ENCODE data around the gene AFAP1L1.
A peak's percentile ranks its signal among the peaks of the same experiment; 100 is the strongest.

AFAP1L1 gene

DNA sequence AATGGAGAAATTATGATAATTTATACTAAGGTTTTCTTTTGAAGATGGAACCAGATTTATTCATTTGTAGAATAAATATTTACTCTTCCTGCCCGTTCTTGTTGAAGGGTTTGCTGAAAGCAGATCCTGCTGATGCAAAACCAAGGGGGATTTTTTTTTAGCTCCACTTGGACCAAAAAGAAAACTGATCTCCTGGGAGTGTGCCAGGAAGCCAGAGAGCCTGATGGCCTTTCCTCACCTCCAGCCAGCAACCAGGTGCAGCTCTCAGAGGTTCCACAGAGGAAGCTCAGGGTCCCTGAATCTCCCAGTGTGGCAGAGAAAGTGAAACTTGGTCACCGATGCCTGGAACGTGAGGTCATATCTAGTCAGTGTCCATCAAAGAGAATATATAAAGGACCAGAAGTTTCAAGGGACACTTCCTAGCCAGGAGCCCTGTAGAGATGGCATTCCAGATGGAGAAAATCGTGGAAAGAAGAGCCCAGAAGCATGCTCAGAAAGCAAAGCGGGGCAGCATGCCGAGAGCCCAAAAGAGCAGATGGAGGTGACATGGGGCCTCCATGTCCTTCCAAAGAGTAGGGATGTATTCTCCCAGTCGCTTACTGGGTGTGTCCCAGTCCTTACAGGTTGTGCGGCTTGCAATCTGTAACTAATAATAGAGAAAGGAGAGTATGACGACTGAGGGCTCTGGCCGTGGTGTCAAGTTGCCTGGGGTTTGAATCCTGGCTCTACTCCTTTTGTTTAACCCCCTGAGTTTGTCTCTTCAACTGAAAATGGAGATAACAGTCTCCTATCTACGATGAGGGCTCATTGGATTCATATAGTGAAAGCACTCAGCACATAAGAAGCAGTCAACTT lies 12.2 kb downstream of the AFAP1L1 start:
- Histone ChIP-seq H3K4me3 (peak overlapping the region; percentile 48), H3K4me1 (peaks cover 50% of the 10 kb centered on the region), H3K9ac (peak overlapping the region; percentile 70), H3K36me3 (no peaks in the 10 kb centered on the region), H4K20me1 (no peaks in the 10 kb centered on the region), H3K4me2 (peak overlapping the region; percentile 84), H3K27me3 (no peaks in the 10 kb centered on the region), H3K9me3 (no peaks in the 10 kb centered on the region), H3K27ac (peak overlapping the region; percentile 79)
- no peak for TF ChIP-seq Cebpa-rat (IDR thresholded peaks at IDR 0.05)

DNA sequence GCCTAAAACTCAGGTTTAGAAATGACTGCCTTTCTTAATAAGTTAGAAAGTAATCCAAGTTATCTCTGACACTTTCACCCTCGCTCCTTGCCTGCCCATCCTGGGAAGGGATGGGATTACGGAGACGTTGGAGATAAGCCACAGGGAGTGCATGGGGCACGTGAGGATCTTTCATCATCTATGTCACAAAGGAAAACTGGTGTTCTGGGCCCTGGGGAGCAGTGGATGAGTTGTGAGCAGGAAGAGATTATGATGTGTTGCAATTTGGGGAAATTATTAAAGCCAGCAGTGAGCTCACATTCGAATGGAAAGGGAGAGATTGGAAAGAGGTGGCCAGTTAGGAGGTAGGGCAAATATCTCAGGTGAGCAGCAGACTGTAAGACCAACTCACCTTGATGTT lies 12.8 kb downstream of the AFAP1L1 start:
- peak overlapping the region; percentile 84 for H3K4me2 ChIP-seq
- peak; percentile 69; the same call in 1 of the 2 replicates for TF ChIP-seq Cebpa-rat (IDR thresholded peaks at IDR 0.05)
- peak overlapping the region; percentile 70 for H3K9ac ChIP-seq
- H3K27ac ChIP-seq, result peak overlapping the region; percentile 79
- H3K36me3 ChIP-seq, result no peaks in the 10 kb centered on the region
- H3K4me1 ChIP-seq, result peaks cover 56% of the 10 kb centered on the region
- H3K4me3 ChIP-seq, result peak overlapping the region; percentile 48; the same call in 1 of the 2 replicates
- H4K20me1 ChIP-seq, result no peaks in the 10 kb centered on the region
- no peaks in the 10 kb centered on the region for H3K9me3 ChIP-seq
- H3K27me3 ChIP-seq, result no peaks in the 10 kb centered on the region

DNA sequence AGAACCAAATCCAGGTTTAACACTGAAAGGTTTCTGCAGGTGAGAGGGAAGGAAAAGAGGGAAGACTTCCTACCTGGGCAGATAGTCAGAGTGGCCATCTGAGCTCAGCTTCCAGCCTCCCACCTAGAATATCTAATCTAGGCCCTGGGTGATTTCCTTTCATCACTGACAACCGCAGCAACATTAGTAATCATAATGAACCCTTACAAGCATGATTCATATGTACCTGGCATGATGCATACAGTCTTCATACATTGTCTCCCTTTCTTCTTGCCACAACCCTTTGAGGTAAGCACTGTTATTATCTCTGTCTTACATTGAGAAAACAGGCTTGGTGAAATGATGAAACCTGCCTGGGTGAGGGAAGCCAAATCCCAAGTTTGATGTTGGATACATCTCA lies 13.5 kb downstream of the AFAP1L1 start:
- H3K36me3 ChIP-seq, result no peaks in the 10 kb centered on the region
- H3K27ac ChIP-seq, result peak overlapping the region; percentile 79
- peaks cover 61% of the 10 kb centered on the region for H3K4me1 ChIP-seq
- H4K20me1 ChIP-seq, result no peaks in the 10 kb centered on the region
- peak overlapping the region; percentile 84 for H3K4me2 ChIP-seq
- 0 out of 2 replicates have a peak overlapping the region, but pooled peaks have one; percentile 70 for H3K9ac ChIP-seq
- H3K9me3 ChIP-seq, result no peaks in the 10 kb centered on the region
- no peaks in the 10 kb centered on the region for H3K27me3 ChIP-seq
- no peak for TF ChIP-seq Cebpa-rat (IDR thresholded peaks at IDR 0.05)
- H3K4me3 ChIP-seq, result no peak overlapping the region

DNA sequence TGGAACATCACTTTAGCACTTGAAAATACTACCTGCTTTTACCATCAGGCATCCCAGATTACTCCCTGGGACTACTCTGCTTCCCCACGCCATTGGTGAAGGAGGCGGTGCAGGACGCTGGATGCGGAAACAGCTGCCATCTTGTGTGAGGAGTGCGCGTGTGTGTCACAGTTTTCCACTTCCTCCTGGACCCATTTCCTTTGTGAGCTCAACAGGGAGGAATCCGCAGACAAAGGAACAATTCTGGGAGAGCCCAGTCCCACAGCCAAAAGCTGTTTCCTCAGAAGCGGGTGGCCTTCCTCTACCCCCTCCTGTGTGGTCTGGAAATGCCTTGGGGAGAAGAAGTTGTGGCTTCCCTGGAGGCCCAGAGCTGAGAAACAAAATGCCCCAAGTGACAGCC lies 16.8 kb downstream of the AFAP1L1 start:
- Histone ChIP-seq H3K27ac (peak overlapping the region; percentile 58), H3K36me3 (no peaks in the 10 kb centered on the region), H3K27me3 (no peaks in the 10 kb centered on the region), H4K20me1 (no peaks in the 10 kb centered on the region), H3K4me3 (peak overlapping the region; percentile 40), H3K9ac (peak overlapping the region; percentile 5; the same call in 1 of the 2 replicates), H3K4me1 (peaks cover 72% of the 10 kb centered on the region), H3K9me3 (no peaks in the 10 kb centered on the region), H3K4me2 (peak overlapping the region; percentile 76)
- TF ChIP-seq Cebpa-rat (IDR thresholded peaks at IDR 0.05), result no peak

DNA sequence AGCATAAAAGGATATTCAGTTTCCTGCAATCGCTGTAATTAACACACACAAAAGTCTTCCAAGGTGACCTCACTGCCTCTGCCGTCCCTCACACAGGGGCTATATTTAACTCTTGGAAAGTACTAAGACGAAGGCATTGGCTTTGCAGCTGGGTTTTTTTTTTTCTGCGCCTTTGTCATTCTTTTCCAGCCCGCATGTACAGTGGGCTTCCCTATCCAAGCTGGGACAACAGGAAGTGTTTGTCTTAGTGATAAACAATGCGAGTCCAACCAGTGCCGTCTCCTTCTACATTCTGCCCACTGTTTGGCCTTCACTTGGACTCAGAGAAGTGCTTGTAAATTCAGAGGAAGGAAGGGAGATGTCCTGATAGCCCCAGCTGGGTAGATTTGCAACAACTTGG lies 17.6 kb downstream of the AFAP1L1 start:
- H3K9ac ChIP-seq, result no peak overlapping the region
- H3K9me3 ChIP-seq, result no peaks in the 10 kb centered on the region
- H3K27ac ChIP-seq, result peak overlapping the region; percentile 58
- peak overlapping the region; percentile 76 for H3K4me2 ChIP-seq
- H4K20me1 ChIP-seq, result no peaks in the 10 kb centered on the region
- H3K4me3 ChIP-seq, result no peak overlapping the region
- peaks cover 72% of the 10 kb centered on the region for H3K4me1 ChIP-seq
- no peaks in the 10 kb centered on the region for H3K27me3 ChIP-seq
- H3K36me3 ChIP-seq, result no peaks in the 10 kb centered on the region
- TF ChIP-seq Cebpa-rat (IDR thresholded peaks at IDR 0.05), result no peak

DNA sequence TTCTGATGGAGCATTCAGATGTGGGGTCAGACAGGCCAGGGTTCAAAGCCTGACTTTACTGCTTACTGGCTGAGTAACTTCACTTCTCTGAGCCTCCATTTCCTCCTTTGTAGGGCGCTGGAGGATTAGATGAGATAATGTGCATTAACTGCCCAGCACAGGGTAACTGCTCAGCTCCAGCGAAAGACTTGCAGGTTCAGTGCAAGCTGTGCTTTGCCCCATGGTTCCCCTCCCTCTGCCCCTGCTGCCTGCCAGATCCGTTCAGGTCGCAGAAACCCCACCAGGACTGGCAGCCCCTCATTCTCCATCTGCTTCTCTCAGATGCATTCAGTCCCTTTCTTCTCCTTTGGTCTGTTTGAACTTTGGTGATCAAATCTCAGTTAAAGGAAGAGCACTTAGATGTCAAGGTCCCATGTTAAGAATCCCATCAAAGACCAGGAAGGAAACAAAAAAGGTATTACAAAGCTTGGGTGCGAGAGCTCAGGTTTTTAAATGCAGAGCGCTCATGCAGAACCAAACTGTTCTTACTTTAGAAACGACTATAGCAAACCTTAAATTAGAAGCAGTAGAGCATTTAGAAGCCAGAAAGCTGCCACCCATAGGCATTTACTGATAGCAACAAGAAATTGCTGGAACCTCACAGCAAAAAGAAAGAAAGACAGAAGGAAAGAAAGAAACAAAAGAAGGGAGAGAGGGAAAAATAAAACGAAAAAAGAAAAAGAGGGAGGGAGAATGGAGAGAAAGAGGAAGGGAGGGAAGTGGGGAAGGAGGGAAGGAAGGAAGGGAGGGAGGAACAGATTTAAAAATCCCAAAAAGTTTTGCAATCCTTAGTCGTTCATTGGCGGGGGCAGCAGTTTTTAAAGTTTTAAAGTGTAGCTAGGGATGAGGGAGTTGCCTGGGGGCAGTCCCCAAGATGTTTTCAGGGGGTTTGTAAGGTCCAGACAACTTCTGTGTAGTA lies 23.5 kb downstream of the AFAP1L1 start:
- Histone ChIP-seq H4K20me1 (no peaks in the 10 kb centered on the region), H3K4me1 (peaks cover 89% of the 10 kb centered on the region), H3K9ac (peak overlapping the region; percentile 5), H3K4me2 (peak overlapping the region; percentile 74), H3K27ac (peak overlapping the region; percentile 53), H3K9me3 (no peaks in the 10 kb centered on the region), H3K36me3 (no peaks in the 10 kb centered on the region), H3K4me3 (no peak overlapping the region), H3K27me3 (no peaks in the 10 kb centered on the region)
- no peak for TF ChIP-seq Cebpa-rat (IDR thresholded peaks at IDR 0.05)

DNA sequence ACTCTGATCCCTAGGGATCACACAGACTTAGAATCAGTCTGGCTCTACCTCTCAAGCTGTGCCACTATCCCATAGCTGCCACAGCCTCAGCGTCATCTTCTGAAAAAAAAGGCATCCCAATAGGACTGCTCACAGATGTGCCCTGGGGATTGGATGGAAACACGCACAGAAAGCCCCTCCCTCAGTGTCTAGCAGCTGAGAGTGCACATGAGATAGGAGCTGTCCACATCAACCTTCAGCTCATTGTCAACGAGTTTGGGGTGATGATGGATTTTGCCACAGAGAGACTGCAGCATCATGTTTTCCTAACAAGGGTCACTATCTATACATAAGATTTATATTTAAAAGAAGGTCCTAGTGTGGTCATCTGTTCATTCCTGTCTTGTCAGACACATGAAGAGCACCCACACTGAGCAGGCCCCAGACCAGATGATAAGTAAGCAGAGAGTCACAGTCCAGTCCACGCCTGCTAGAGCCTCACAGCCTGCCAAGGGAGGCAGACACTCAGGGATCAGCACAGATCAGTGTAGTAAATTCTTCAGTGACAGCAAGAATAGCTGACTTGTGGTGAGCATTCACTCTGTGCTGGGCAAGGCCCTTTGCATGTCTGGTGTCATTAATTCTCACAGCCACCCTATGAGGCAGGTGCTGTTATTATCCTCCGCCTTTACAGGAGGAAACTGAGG lies 25.8 kb downstream of the AFAP1L1 start:
- peaks cover 99% of the 10 kb centered on the region for H3K4me1 ChIP-seq
- H3K4me3 ChIP-seq, result no peak overlapping the region
- H3K27ac ChIP-seq, result peak overlapping the region; percentile 19; the same call in 1 of the 2 replicates
- no peaks in the 10 kb centered on the region for H4K20me1 ChIP-seq
- no peaks in the 10 kb centered on the region for H3K9me3 ChIP-seq
- H3K36me3 ChIP-seq, result no peaks in the 10 kb centered on the region
- H3K27me3 ChIP-seq, result no peaks in the 10 kb centered on the region
- H3K4me2 ChIP-seq, result peak overlapping the region; percentile 74
- no peak overlapping the region for H3K9ac ChIP-seq
- TF ChIP-seq Cebpa-rat (IDR thresholded peaks at IDR 0.05), result no peak

DNA sequence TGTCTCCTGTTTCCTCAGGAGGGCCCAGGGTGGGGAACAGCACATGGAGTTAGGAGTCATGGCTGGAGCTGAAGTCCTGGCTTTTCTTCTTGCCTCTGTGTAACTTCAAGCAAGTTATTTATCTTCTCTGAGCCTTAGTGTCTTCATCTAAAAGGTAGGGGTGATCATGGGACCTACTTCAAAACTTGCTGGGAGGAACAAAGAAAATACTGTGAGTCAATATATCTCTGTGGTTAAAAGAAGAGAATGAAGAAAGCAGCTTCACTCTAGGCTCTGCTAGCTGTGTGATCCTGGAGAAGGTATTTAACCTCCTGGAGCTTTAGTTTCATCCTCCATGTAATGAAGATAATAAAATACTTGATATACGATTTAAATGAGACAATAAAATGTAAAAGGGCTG lies 26.5 kb downstream of the AFAP1L1 start:
- Histone ChIP-seq H3K4me1 (peaks cover 100% of the 10 kb centered on the region), H3K4me2 (peak overlapping the region; percentile 74), H3K27ac (peak overlapping the region; percentile 19; the same call in 1 of the 2 replicates), H4K20me1 (no peaks in the 10 kb centered on the region), H3K27me3 (no peaks in the 10 kb centered on the region), H3K9ac (no peak overlapping the region), H3K36me3 (no peaks in the 10 kb centered on the region), H3K4me3 (no peak overlapping the region), H3K9me3 (no peaks in the 10 kb centered on the region)
- TF ChIP-seq Cebpa-rat (IDR thresholded peaks at IDR 0.05), result no peak

DNA sequence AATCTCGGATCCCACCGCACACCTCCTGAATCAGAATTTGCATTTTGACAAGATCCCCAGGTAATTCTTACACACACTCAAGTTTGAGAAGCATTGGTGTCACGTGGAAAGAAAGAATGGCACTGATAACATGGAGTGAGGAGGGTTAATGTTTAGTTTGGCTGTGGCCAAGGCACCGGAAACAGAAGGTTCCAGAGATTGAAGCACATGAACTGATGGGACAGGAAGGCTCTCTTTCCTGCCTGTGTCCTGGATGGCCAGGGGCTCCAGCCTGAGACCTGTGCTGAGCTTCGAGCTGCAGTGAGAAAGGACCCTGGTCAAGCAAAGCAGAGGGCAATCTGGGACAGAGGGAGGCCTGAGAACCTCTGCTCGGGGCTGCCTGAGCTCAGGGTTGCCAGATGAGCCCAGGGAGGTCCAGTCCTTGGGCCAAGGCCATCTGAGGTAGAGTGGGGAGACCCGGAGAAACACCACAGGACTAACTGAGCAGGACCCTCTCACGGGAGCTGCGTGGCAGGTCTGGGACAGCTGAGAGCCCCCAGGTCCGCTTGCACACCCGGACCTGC lies 27.3 kb downstream of the AFAP1L1 start:
- Histone ChIP-seq H3K4me2 (peak overlapping the region; percentile 74), H3K9ac (no peak overlapping the region)
- TF ChIP-seq Cebpa-rat (IDR thresholded peaks at IDR 0.05), result no peak

More for the DNA sequence above, 27.3 kb downstream of the AFAP1L1 start:
- no peaks in the 10 kb centered on the region for H3K36me3 ChIP-seq
- H3K4me3 ChIP-seq, result no peak overlapping the region; the same call in 1 of the 2 replicates
- no peaks in the 10 kb centered on the region for H3K9me3 ChIP-seq
- H3K27me3 ChIP-seq, result no peaks in the 10 kb centered on the region
- no peaks in the 10 kb centered on the region for H4K20me1 ChIP-seq
- H3K4me1 ChIP-seq, result peaks cover 97% of the 10 kb centered on the region
- H3K27ac ChIP-seq, result peak overlapping the region; percentile 68

Measured in BLaER1 (cell line).